T-helper 1 cell treated with Interleukin-12 subunit alpha and Interleukin-12 subunit beta and Interleukin-4 antibody, amounts not matched to agents 30 ng/mL and 1 ng/mL, for 36 hours (primary cell): ENCODE results near the gene CD48. TPM values are rescaled to one million over a fixed set of nuclear protein-coding genes. Genes with fewer than 3 reads are reported as not detected.

Experiments used
- intact Hi-C: fragments of 100-400 bp; cut with micrococcal nuclease; formaldehyde crosslinking; loops from one replicate; pipeline ENCODE4 v1.15.1; 2024
- total RNA-seq: library from RNA; stranded (reverse); gene quantifications from 2 replicates; pipeline ENCODE4 v1.2.3, GENCODE V29; 2022

The CD48 gene
- total RNA-seq, 1 donor from 2014 or later, result 235 TPM

DNA sequence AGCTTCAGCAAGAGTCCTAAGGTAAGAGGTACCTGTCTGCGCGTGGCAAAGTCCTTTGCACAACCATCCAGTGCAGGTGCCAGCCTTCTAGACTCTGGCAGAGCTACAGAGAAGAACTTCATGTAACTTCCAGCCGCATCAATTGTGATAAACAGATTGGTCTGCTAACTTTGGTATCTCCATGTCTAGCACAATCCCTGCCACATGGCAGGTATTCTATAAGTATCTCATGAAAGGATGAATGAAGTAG lies 29.8 kb downstream of the CD48 start:
- intact Hi-C loops, result loop anchor here (1.0 to 2.0 kb wide), 10 partner anchors 25 to 308 kb away; no protein-coding TSS in a partner anchor

DNA sequence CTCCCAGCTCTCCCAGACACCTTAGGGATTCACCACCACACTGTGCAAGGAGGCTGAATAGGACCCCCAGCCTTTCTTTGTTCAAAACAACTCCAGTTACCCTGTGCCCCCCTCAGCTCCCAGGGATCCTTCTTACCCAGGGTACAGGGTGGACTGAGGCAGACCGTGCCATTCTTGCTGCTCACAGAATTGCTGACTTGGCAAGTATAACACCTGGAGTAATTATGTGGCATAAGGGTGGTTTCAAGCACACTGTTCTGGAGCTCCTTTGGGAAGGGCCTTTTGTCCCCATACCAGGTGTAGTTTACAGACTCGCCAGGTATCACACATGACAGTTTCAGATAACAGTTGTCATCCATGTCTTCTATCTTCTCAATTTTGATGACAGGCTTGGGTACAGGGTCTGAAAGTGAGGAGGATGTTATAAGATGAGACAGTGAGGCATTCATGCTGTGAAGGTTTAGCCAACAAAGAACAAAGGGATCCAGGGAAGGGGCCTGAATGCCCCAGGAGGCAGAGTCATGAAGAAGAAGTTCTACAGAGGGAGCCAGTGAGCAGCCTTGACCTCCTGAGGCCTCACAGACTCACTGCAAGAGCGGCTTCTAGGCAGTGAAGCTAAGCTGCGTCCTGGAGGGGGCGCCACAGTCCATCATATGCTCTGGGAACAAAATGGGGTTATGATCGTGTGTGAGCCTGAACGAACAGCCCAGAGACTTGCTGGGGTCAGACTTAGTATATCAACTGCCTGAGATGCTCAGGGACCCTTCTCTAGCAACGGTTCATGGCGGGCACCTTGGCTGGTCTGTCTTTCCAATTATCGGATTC lies 30.3 kb downstream of the CD48 start:
- intact Hi-C loops, result loop anchor here (1.0 to 2.0 kb wide), 10 partner anchors 26 to 309 kb away; no protein-coding TSS in a partner anchor

DNA sequence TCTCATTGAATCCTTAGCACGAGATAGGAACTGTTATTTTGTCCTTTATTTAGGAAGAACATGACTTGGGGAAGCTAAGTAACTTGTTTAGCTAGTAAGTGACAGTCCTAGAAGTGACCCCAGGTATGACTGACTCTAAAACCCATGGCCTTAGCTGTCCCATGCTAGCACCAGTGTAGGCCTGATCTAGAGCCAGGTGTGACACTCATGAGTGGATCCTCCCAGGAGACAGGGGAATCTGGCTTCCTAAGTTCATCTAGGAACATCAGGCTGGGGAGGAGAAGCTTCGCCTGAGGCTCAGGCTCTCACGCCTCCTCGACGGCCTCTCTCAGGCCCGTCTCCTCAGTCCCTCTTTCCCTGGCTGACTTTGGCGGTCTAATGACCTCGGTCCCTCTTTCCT lies 31.2 kb downstream of the CD48 start:
- intact Hi-C loops, result loop anchor here (2.0 kb wide), 1 partner anchor 196 kb away; no protein-coding TSS in a partner anchor

DNA sequence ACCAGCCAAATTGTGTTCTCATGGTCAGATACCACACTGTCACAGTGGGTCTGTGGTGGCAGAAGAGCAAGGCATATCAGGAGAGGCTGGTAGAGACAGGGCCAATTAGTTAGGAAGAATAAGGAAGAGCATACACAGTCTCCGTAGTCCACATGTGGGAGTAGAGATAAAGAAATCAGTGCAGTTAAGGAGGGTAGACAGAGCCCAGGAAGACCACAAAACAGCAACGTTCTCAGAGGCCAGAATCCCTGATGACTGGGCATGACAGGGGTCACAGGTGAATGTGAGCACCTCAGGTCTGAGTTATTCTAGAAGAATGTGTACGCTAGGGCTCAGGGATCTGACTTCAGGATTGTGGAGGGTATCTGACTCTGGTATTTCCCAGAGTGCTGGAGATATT lies 31.7 kb downstream of the CD48 start:
- intact Hi-C loops, result loop anchor here (2.0 kb wide), 1 partner anchor 197 kb away; no protein-coding TSS in a partner anchor

DNA sequence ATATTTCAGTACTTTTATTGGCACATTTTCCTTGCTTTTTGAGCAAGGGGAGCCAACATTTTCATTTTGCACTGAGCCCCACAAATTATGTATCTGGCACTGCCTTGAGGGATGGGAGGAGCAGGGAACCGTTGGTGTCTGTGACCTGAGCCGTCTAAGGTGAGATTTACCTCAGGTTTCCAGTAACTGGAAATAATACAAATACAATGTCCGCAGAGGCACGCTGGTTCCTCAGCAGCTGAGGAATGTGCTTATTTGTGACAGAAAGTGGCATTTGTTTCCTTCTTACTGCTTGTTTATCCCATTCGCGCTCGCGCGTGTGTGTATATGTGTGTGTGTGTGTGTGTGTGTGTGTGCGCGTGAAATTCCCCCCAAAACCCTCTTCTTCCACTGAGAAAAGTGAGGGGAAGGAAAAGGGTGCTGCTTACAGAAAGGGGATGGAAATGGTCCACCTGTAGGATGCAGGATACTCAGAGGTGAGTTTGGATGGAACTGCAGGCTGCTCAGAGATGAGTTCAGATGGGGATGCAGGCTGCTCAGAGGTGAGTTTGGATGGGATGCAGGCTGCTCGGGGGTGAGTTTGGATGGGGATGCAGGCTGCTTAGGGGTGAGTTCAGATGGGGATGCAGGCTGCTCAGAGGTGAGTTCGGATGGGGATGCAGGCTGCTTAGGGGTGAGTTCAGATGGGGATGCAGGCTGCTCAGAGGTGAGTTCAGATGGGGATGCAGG lies 34.6 kb downstream of the CD48 start:
- intact Hi-C loops, result no loop called here

DNA sequence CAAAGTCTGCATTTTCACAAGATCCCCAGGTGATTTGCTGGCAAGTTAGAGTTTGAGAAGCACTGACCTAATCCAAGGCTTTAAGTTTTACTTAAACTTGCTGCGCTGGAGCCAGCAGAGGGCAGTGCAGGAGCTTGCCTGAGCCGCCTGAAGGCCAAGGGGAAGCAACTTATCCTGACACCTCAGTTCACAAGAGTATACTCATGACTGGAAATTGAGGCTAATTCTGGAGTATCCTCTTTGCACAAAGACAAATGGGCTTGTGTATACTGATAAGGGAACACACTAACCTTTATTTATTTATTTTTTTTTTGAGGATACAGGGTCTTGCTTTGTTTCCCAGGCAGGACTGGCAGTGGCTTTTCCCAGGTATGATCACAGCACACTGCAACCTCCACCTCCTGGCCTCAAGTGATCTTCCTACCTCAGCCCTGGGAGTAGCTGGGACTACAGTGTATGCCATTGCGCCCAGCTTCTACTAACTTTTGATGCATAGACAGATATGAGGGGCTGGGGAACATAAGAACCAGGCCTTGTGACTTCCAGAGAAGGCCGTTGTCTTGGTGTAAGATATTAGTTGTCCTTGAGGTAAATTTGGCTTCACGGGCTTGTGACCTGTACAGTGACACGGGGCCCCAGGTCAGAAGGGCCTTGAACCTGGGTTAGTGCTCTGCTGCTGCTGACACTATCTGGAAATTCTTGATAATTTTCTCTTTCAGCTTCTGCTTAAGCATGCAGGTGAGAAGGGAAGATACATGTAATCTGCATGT lies 35.8 kb downstream of the CD48 start:
- intact Hi-C loops, result loop anchor here (1.0 to 2.0 kb wide), 7 partner anchors 7 to 275 kb away; no protein-coding TSS in a partner anchor

DNA sequence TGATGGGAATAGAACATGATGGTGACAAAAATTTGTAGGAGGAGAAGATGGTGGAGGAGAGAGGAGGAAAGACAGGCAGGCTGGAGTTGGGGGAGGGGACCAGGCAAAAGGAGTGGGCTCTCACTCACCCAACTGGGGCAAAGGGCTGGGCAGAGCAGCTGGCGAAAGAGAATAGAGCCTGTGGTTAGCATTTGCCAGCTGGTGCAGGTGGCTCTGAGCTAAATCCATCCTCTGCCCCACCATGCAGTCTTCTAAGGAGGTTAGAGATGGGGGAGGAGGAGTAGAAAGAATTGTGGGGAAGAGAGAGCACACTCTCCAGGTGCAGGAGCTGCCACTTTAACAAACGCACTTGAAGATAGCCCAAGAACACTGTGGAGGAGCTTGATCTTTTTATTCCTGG lies 37.2 kb downstream of the CD48 start:
- intact Hi-C loops, result loop anchor here (2.0 kb wide), 2 partner anchors 52 to 130 kb away; no protein-coding TSS in a partner anchor

DNA sequence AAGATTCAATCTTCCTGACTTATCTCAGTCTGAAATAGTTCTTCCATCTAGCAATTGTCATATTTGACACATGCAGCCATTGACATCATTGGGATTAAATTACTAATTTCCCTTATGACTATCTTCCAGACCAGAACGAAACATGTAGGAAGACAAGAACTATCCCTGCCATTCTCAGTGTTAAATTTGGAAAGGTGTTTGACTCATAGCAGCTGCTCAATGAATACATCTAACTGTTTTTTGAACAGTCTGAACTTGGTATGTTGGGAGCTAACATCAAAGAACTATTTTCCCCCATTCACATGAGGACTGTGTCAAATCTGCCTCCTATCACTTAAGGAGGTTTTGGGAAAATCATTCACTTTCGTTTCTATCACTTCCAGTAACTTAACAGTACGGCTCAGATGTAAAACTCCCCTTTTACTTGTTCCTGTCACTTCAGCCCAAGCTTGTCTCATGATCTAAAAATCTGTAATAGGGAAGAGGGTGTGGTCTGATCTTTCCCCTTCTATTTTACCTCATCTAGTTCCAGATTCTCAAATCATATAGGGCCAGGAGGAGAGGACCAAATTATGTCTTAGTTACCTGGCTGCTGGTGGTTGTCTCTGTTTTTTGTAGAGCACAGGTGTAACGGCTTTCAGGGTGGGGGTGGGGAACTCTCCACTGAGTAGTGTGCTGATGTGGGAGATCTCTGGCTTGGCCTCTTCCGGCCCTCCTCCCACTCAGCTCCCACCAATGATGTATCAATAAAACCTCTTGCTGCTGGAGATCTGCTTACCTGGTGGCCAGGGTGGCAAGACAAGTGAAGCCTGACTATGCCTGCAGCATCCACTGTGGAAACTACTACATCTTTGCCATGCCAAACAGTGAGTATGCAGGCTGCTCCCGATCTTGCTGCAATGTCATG lies 38.6 kb downstream of the CD48 start:
- intact Hi-C loops, result loop anchor here (1.0 to 2.0 kb wide), 4 partner anchors 9 to 244 kb away; partner anchors contain the start of gene SLAMF1

DNA sequence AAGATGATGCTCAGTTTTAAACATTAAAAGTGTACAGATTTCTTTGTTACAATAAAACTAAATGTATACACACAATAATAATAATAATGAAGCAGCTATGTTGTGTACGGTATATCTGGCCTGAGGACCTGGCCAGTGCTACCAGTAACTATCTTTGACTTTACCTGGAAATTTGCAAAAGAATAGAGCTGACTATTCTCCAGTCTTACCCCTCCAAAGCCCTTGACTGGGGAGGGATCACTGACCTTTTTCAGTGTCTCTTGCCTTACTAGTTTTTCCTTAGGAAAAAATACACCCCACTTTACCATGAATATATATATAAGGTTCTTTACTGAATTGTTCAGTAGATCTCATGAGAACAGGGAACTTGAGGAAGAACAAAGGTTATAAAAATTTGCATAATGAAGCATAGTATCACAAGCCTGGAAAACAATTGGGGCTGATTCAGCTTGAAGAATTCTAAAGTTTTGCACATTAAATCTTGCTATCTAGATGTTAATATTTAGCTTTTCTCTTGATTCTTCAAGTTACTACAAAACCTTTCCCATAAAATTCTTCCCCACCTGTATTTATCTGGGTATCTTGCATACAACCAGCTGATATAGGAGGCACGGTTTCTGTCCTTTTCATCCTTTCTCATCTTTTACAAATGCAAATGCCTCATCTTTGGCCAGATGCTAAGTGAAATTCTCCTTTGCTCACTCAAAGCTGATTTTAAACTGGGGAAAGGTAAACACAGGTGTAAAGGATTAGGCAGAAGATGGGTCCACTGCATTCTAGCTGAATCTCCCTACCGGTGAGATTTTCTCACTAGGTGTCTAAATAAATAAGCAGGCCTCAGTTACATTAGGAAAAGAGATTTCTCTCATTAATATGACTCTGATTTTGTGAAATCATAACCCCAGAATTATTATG lies 39.8 kb downstream of the CD48 start:
- intact Hi-C loops, result loop anchor here (2.0 kb wide), 2 partner anchors 43 to 243 kb away; no protein-coding TSS in a partner anchor

DNA sequence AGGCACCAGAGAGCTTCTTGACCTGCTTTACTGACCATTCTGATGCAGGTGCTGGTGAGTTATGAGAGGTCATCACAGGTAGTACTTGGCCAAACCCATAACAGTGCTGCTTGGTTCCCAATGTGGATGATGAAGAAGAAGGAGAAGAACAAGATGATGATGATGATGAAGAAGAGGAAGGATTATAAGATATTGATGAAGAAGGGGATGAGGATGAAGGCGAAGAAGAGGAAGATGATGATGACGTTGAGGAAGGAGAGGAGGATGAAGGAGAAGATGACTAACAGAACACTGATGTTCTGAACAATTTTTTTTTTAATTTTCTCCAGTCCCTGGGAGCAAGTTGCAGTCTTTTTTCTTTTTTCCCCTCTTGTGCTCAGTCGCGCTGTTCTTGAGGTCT lies 40.9 kb downstream of the CD48 start:
- intact Hi-C loops, result no loop called here

DNA sequence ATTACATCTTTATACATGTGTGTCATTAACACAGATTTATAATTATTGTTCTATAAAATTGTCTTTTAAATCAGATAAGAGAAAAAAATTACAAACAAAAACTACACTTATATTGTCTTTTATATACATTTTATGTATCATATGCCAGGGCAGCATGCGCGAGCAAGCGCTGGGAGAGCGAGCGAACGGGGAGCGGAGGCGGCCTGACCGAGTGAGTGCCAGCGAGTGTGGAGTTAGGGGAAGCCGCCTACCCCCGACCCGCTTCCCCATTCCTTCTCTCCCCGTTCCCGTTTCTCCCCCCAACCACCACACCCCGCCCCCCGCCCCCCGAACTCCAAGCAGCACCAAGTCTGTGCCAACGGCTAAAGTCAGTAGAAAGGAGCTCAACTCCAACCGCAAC lies 41.8 kb downstream of the CD48 start:
- intact Hi-C loops, result no loop called here

DNA sequence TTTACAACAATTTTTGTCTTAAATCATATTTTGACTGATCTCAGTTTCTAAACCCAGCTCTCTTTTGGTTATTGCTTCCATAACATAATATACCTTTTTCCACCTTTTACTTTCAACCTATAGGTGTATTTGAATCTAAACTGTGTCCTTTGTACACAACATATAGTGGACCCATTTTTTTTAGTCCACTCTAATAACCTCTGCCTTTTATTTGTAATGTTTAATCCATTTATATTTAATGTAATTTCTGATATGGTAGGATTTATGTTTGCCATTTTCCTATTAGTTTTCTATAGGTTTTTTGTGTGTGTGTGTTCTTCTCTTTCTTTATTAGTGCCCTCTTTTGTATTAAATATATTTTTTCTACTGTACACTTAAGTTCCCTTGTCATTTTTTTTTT lies 42.3 kb downstream of the CD48 start:
- intact Hi-C loops, result no loop called here

DNA sequence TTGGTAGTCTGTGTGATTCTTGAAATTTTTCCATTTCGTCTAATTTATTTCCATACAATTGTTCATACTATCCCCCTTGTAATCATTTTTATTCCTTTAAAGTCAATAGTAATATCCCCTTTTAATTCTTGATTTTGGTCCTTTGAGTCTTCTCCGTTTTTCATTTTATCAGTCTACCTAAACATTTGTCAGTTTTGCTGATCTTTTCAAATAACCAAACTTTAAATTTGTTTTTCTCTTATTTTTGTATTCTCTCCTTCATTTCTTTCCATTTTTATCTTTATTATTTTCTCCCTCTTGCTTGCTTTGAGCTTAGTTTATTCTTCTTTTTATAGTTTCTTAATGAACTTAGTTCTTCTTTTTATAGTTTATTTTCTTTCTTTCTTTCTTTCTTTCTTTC lies 43.7 kb downstream of the CD48 start:
- intact Hi-C loops, result no loop called here

DNA sequence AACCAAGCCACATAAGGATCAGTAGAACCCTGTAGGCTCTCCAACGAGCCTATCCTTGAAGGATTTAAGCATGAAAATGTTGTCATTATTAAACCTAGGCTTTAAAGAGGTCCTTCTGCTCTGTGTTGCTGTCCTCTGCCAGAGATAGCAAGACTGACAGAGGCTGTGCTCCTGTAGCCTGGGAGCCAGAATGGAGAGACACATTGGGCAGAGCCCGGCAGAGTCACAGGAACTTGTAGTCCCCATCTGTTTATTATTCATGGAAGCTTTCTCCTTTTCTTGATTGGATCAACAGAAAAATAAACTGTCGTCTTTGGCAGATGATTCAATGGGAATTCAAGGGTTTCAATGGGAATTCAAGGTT lies 45.6 kb downstream of the CD48 start:
- intact Hi-C loops, result no loop called here

DNA sequence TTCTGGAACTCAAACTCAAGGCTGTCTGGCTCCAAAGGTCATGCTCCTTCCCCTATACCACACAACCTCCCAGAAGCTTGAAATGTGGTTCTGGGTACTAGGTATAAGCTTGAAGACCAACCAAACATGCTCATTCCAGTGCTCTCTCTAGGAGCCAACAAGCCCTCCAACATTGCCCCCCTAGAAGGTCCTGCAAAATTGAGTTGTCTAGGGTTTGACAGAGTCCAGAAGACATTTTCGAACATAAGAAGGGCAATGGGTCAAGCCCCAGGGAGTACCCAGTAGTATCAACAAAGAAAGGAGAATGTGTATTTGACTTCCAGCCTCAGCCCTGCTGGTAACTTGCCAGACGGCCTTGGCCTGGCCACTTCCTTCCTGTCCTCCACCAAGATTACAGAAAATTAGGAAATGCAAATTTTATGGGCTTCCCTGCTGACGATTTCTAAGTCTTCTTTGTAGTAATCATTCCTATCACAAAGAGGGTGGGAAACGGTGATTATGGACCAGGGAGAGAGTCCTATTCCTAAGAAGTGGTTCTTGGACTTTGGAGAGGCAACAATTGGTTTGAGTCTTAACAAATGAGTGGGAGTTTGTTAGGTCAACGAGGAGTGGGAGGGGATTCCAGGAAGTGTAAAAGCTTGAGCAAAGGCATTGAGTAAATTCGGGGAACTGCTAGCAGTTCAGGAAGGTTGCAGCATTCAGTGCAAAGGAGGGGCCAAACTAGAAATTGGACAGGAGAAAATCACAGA lies 46.1 kb downstream of the CD48 start:
- intact Hi-C loops, result no loop called here

DNA sequence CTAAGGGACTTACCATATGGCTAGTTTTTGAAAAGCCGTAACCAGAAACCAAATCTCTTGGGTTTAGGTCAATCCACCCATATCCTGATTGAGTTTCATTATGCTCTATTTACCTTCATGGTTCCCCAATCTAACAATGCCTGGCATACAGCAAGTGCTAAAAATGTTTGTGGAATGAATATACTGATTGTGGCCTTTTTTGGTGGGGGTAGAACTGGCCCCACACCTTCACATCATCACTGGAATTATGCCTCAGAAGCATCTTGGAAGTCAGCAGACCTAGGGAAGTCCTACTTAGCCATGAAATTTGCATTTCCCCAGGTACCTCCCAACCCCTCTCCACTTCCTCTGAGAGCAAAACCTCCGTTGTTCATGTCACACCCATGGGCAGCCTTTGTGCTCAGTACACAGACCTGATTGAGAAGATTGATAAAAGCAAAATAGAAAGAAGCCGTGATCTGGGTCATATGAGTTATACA lies 47.0 kb downstream of the CD48 start:
- intact Hi-C loops, result loop anchor here (1.0 kb wide), 4 partner anchors 8 to 35 kb away; no protein-coding TSS in a partner anchor

DNA sequence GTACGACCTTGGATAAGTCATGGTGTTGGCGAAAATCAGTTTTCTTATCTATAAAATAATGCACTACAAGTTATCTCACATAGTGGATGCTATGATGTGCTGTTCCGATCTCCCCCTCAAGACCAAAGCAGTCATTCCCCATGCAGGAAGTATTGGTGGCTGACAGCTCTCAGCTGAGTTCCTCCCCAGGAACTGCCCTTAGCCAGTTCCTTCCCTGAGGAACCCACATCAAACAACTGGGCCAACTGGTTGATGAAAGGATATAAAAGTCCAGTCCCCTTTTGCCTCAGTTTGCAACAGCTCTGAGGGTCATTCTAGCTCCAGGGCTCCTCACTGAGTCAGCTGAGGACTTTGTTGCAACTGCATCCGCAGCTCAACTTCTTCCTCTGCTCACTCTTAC lies 48.7 kb downstream of the CD48 start:
- intact Hi-C loops, result loop anchor here (1.0 kb wide), 1 partner anchor 12 kb away; no protein-coding TSS in a partner anchor

DNA sequence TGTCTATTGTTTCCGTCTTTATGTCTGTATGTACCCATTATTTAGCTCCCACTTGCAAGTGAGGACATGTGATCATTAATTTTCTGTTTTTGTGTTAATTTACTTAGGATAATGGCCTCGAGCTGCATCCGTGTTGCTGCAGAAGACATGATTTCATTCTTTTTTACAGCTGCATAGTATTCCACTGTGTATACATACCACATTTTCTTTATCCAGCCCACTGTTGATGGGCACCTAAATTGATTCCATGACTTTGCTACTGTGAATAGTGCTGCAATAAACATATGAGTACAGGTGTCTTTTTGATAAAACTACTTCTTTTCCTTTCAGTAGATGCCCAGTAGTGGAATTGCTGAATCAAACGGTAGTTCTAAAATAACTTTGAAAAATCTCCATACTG lies 52.1 kb downstream of the CD48 start:
- intact Hi-C loops, result no loop called here

DNA sequence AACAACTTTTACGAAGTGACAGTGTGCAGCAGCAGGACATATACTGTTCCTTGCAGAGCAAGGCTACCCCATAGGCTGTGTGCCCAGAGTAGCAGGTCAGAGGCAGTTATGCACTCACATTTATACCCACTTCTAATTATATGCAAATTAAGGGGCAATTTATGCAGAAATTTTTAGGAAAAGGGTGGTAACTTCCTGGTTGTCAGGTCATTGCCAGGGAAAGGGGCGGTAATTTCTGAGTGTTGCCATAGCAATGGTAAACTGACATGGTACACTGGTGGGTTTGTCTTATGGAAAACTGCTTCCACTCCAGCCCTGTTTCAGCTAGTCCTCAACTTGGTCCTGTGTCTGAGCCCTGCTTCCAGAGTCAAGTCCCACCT lies 52.8 kb downstream of the CD48 start:
- intact Hi-C loops, result no loop called here
